ENCODE data around the gene CD247. TPM values are rescaled to one million over a fixed set of nuclear protein-coding genes. Genes with fewer than 3 reads are reported as not detected.

The CD247 gene
- total RNA-seq, 1 experiment from 2014 or later: 0.44 TPM

GRCh38 chr1:167431909-167432650 is 86.2 kb downstream of the CD247 start:
- H3K27me3 ChIP-seq (ENCODE audit: control insufficient read depth, insufficient read depth, low read length): no peaks in the 10 kb centered on the region
- H3K9me3 ChIP-seq (ENCODE audit: control insufficient read depth, insufficient read depth, low read depth, low read length): no peaks in the 10 kb centered on the region
- no TSS peak for BruUV-seq (replicated peaks)
- ATAC-seq: peak; percentile 50; the same call in 1 of the 2 replicates
- no peak for TF ChIP-seq SIN3A (IDR thresholded peaks at IDR 0.05; ENCODE audit: borderline replicate concordance, insufficient read depth, low read depth, low read length)
- TF ChIP-seq TCF7L2 (IDR thresholded peaks at IDR 0.05; ENCODE audit: low read depth, low read length): no peak
- TF ChIP-seq CTCF (IDR thresholded peaks at IDR 0.05): no peak
- TF ChIP-seq REST (IDR thresholded peaks at IDR 0.05; ENCODE audit: insufficient read depth in 1 of 2, low read depth in 2 of 2, low read length in 1 of 2): no peak
- no peak for TF ChIP-seq POLR2AphosphoS5 (IDR thresholded peaks at IDR 0.05; ENCODE audit: low read depth, low read length)
- ChIA-PET CTCF (interaction anchor here (0.6 kb wide), 1 partner anchor 519 kb away, joined by 3 read pairs; no protein-coding TSS in a partner anchor), POLR2A (no interaction called here)
- no peak overlapping the region for H3K4me3 ChIP-seq (ENCODE audit: low read depth in 2 of 2, low read length in 2 of 2)
- H3K4me1 ChIP-seq (ENCODE audit: control insufficient read depth, insufficient read depth, low read length): no peaks in the 10 kb centered on the region
- DNase-seq (ENCODE audit: low read depth, low spot score): no peak
- no peak overlapping the region for H3K27ac ChIP-seq (ENCODE audit: low read length)
- no peaks in the 10 kb centered on the region for H3K36me3 ChIP-seq (ENCODE audit: control insufficient read depth, insufficient read depth, low read length)
- in situ Hi-C loops (cut with HindIII; ENCODE audit: low pct_unique_long_range_greater_than_20kb, low sequenced_read_pairs) (no loop called here), intact Hi-C loops (cut with micrococcal nuclease; ENCODE audit: unreplicated experiment) (no loop called here)

- peak; percentile 32 for ATAC-seq
- ChIA-PET CTCF (interaction anchor here (0.6 kb wide), 1 partner anchor 1568 kb away, joined by 8 read pairs; no protein-coding TSS in a partner anchor), POLR2A (no interaction called here)
- H3K36me3 ChIP-seq (ENCODE audit: control insufficient read depth, insufficient read depth, low read length): no peaks in the 10 kb centered on the region
- no peak for DNase-seq (ENCODE audit: low read depth, low spot score)
- in situ Hi-C loops (cut with HindIII; ENCODE audit: low pct_unique_long_range_greater_than_20kb, low sequenced_read_pairs): no loop called here
- no peaks in the 10 kb centered on the region for H3K9me3 ChIP-seq (ENCODE audit: control insufficient read depth, insufficient read depth, low read depth, low read length)
- no peak overlapping the region for H3K4me3 ChIP-seq (ENCODE audit: low read depth in 2 of 2, low read length in 2 of 2)
- no peaks in the 10 kb centered on the region for H3K4me1 ChIP-seq (ENCODE audit: control insufficient read depth, insufficient read depth, low read length)
- TF ChIP-seq REST (IDR thresholded peaks at IDR 0.05; ENCODE audit: insufficient read depth in 1 of 2, low read depth in 2 of 2, low read length in 1 of 2) (no peak), TCF7L2 (IDR thresholded peaks at IDR 0.05; ENCODE audit: low read depth, low read length) (no peak), SIN3A (IDR thresholded peaks at IDR 0.05; ENCODE audit: borderline replicate concordance, insufficient read depth, low read depth, low read length) (no peak), CTCF (IDR thresholded peaks at IDR 0.05) (no peak), POLR2AphosphoS5 (IDR thresholded peaks at IDR 0.05; ENCODE audit: low read depth, low read length) (no peak)
- intact Hi-C loops (cut with micrococcal nuclease; ENCODE audit: unreplicated experiment): no loop called here
- no TSS peak for BruUV-seq (replicated peaks)
- H3K27me3 ChIP-seq (ENCODE audit: control insufficient read depth, insufficient read depth, low read length): no peaks in the 10 kb centered on the region
- H3K27ac ChIP-seq (ENCODE audit: low read length): no peak overlapping the region
Observed at GRCh38 chr1:167431261-167431908, 86.9 kb downstream of the CD247 start.

Measured in Panc1 (cell line).